ENCODE results near the gene ARHGAP35. TPM values are rescaled to one million over a fixed set of nuclear protein-coding genes. Genes with fewer than 3 reads are reported as not detected.
A peak's percentile ranks its signal among the peaks of the same experiment; 100 is the strongest.

Gene ARHGAP35
- total and polyA plus RNA-seq, 2 experiments from 2014 or later = 13.6 to 57.7 TPM

DNA sequence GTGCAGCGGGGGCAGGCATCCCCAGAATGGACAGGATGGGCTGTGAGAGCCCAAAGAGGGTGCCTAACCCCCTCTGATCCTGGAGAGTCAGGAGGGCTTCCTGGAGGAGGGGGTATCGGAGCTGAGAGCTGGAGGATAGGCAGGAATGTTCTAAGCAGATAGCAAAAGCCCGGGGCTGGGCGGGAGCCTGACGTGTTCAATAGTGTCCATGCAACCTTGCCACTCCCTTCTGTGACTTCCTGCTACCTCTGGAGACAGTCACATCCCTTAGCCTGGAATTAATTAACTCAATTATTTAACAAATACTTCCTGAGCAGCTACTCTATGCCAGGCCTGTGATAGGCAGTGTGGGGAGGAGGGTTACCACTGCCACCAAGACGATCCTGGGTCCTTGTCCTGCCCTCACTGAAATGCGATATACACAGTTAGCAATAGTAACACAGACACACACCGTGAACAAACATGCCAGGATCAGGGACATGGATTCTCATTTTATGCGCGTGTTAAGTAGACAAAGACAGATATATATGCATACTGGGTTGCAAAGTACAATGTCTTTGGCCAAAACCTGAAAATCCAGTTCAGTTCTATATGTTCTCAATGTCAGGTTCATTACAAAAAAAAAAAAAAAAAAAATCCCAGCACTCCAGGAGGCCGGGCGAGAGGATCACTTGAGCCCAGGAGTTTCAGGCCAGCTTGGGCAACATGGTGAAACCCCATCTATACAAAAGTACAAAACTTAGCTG lies 20.9 kb upstream of the ARHGAP35 start (continued):
- TF ChIP-seq, protein P1, sequence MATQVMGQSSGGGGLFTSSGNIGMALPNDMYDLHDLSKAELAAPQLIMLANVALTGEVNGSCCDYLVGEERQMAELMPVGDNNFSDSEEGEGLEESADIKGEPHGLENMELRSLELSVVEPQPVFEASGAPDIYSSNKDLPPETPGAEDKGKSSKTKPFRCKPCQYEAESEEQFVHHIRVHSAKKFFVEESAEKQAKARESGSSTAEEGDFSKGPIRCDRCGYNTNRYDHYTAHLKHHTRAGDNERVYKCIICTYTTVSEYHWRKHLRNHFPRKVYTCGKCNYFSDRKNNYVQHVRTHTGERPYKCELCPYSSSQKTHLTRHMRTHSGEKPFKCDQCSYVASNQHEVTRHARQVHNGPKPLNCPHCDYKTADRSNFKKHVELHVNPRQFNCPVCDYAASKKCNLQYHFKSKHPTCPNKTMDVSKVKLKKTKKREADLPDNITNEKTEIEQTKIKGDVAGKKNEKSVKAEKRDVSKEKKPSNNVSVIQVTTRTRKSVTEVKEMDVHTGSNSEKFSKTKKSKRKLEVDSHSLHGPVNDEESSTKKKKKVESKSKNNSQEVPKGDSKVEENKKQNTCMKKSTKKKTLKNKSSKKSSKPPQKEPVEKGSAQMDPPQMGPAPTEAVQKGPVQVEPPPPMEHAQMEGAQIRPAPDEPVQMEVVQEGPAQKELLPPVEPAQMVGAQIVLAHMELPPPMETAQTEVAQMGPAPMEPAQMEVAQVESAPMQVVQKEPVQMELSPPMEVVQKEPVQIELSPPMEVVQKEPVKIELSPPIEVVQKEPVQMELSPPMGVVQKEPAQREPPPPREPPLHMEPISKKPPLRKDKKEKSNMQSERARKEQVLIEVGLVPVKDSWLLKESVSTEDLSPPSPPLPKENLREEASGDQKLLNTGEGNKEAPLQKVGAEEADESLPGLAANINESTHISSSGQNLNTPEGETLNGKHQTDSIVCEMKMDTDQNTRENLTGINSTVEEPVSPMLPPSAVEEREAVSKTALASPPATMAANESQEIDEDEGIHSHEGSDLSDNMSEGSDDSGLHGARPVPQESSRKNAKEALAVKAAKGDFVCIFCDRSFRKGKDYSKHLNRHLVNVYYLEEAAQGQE (IDR thresholded peaks at IDR 0.05; ENCODE audit: unreplicated experiment) = no peak
- TF ChIP-seq, protein P2, sequence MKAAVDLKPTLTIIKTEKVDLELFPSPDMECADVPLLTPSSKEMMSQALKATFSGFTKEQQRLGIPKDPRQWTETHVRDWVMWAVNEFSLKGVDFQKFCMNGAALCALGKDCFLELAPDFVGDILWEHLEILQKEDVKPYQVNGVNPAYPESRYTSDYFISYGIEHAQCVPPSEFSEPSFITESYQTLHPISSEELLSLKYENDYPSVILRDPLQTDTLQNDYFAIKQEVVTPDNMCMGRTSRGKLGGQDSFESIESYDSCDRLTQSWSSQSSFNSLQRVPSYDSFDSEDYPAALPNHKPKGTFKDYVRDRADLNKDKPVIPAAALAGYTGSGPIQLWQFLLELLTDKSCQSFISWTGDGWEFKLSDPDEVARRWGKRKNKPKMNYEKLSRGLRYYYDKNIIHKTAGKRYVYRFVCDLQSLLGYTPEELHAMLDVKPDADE (IDR thresholded peaks at IDR 0.05) = no peak
- TF ChIP-seq JUNB (IDR thresholded peaks at IDR 0.05; ENCODE audit: unreplicated experiment) = no peak
- TF ChIP-seq NANOG (IDR thresholded peaks at IDR 0.05; ENCODE audit: borderline replicate concordance) = no peak
- no peak for TF ChIP-seq CREB1 (CRISPR knock-in tag; IDR thresholded peaks at IDR 0.05; ENCODE audit: low read depth)
- TF ChIP-seq, protein P3, sequence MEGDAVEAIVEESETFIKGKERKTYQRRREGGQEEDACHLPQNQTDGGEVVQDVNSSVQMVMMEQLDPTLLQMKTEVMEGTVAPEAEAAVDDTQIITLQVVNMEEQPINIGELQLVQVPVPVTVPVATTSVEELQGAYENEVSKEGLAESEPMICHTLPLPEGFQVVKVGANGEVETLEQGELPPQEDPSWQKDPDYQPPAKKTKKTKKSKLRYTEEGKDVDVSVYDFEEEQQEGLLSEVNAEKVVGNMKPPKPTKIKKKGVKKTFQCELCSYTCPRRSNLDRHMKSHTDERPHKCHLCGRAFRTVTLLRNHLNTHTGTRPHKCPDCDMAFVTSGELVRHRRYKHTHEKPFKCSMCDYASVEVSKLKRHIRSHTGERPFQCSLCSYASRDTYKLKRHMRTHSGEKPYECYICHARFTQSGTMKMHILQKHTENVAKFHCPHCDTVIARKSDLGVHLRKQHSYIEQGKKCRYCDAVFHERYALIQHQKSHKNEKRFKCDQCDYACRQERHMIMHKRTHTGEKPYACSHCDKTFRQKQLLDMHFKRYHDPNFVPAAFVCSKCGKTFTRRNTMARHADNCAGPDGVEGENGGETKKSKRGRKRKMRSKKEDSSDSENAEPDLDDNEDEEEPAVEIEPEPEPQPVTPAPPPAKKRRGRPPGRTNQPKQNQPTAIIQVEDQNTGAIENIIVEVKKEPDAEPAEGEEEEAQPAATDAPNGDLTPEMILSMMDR (conservative IDR thresholded peaks at IDR 0.05; ENCODE audit: low read depth in 2 of 2) = no peak
- TF ChIP-seq STAT1 (IDR thresholded peaks at IDR 0.05; ENCODE audit: unreplicated experiment) = no peak
- TF ChIP-seq EZH2phosphoT487 (IDR thresholded peaks at IDR 0.05; ENCODE audit: unreplicated experiment) = no peak

DNA sequence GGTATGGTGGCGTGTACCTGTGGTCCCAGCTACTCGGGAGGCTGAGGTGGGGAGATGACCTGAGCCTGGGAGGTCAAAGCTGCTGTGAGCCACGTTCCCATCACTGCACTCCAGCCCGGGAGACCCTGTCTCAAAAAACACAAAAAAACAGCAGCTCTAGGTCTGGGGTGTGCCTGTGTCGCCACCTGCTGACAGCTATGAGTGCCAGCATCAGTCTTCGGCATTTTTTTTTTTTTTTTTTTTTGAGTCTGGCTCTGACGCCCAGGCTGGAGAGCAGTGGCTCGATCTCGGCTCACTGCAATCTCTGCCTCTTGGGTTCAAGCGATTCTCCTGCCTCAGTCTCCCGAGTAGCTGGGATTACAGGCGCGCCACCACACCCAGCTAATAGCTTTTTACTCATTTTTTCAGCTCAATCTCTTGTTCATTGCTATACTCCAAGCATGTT lies 20.3 kb upstream of the ARHGAP35 start:
- Mint-ChIP-seq H3K4me3 (no peak overlapping the region), H3K4me1 (peaks cover 2% of the 10 kb centered on the region; the same call in 1 of the 3 replicates), H3K36me3 (ENCODE audit: low read depth) (peaks cover 44% of the 10 kb centered on the region), H3K9me3 (no peaks in the 10 kb centered on the region), H3K27ac (no peak overlapping the region), H3K27me3 (ENCODE audit: insufficient read depth, low read depth, poor library complexity) (peaks cover 4% of the 10 kb centered on the region)
- Histone ChIP-seq H3K4me1 (ENCODE audit: insufficient read depth) (no peaks in the 10 kb centered on the region), H3F3A (replicated peaks; ENCODE audit: low read depth) (peaks cover 10% of the 10 kb centered on the region; the same call in 1 of the 2 replicates), H3K27ac (ENCODE audit: low read depth) (peak overlapping the region; percentile 90), H3K27me3 (ENCODE audit: insufficient read depth) (no peaks in the 10 kb centered on the region), H3K4me3 (no peak overlapping the region), H3K79me2 (replicated peaks; ENCODE audit: insufficient read depth) (no peaks in the 10 kb centered on the region), H3K9me2 (ENCODE audit: insufficient read depth) (no peaks in the 10 kb centered on the region), H3K36me3 (ENCODE audit: insufficient read depth) (peaks cover 9% of the 10 kb centered on the region), H4K20me1 (replicated peaks; ENCODE audit: insufficient read depth) (peaks cover 10% of the 10 kb centered on the region), H3K4me2 (no peak overlapping the region), H2AFZ (no peak overlapping the region)
- TF ChIP-seq, protein P3 (conservative IDR thresholded peaks at IDR 0.05; ENCODE audit: low read depth in 2 of 2) = peak; percentile 79 to 93
- TF ChIP-seq, protein P2 (IDR thresholded peaks at IDR 0.05) = no peak
- TF ChIP-seq JUNB (IDR thresholded peaks at IDR 0.05; ENCODE audit: unreplicated experiment) (no peak), POLR2AphosphoS5 (IDR thresholded peaks at IDR 0.05; ENCODE audit: low read depth) (no peak)
- peak; percentile 89 for ATAC-seq
- peak; percentile 90 for DNase-seq (ENCODE audit: low spot score)
